Cardiac muscle cell (in vitro differentiated cells and primary cell): ENCODE measurements around the gene FAM168A. TPM values are rescaled to one million over a fixed set of nuclear protein-coding genes. Genes with fewer than 3 reads are reported as not detected.

Source experiments
- DNase-seq, 2 donors: peaks; one replicate each; pipeline versions ENCODE4 v3.0.0 to v3.0.0-alpha.2; 2010 to 2017; ENCODE audit warnings: low read depth in 1 of 2, low spot score in 1 of 2
- H3K27ac ChIP-seq: fragments of 200-600 bp; sonication (generic); 2 replicates; pipeline ENCODE4 v1.5.1; 2016
- H3K27me3 ChIP-seq: fragments of 200-600 bp; sonication (generic); 2 replicates; pipeline ENCODE4 v1.6.0; 2016; ENCODE audit warnings: control low read depth
- H3K36me3 ChIP-seq: fragments of 200-600 bp; sonication (generic); 2 replicates; pipeline ENCODE4 v1.5.1; 2016; ENCODE audit warnings: control low read depth
- H3K4me1 ChIP-seq: fragments of 200-600 bp; sonication (generic); 2 replicates; pipeline ENCODE4 v1.8.1; 2017; ENCODE audit warnings: low read depth, mild to moderate bottlenecking, mixed run types
- H3K4me3 ChIP-seq: fragments of 200-600 bp; sonication (generic); 2 replicates; pipeline ENCODE4 v1.5.1; 2016; ENCODE audit warnings: mild to moderate bottlenecking
- H3K9me3 ChIP-seq: fragments of 200-600 bp; sonication (generic); 2 replicates; pipeline ENCODE4 v1.5.1; 2017; ENCODE audit warnings: low read depth, mild to moderate bottlenecking, control low read depth
- polyA plus RNA-seq: library from polyadenylated mRNA; unstranded; fragments of >200 nt; fragmentation: Nextera tagmentation; extraction: Ambion mirVana; gene quantifications from 2 replicates; pipeline ENCODE4 v1.2.1, GENCODE V29; 2016
- total RNA-seq: library from RNA; depleted of rRNA; stranded (reverse); fragments of >200 nt; gene quantifications from 2 replicates; pipeline ENCODE4 v1.2.3, GENCODE V29; 2016
- TF ChIP-seq, protein P1 (sequence below): IDR thresholded peaks from 2 replicates; pipeline ENCODE4 v1.5.1; 2012; ENCODE audit warnings: low read depth, mild to moderate bottlenecking, low read length

FAM168A gene
- total and polyA plus RNA-seq, 2 experiments from 2014 or later = 9.7 to 32.4 TPM

DNA sequence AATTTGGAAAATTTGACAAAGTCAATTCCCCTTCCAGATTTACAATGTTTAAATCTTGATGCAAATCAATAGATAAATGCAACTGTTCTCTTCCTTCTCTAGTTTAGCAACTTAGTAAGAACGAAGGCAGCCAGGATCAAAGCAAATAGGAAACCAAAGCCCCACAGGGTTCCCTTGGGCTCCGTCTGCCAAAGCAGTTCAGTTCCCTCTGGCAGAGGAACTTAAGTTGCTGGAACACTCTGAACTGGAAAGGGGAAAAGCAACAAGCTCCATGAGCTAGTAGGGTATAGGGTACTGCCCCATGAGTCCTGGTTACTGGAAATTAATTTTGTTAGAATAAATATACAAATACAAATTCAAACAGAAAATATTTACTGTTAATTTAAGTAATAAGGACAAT, 130.4 kb downstream of the FAM168A start:
- H3K27me3 ChIP-seq = no peaks in the 10 kb centered on the region
- no peak for DNase-seq
- no peaks in the 10 kb centered on the region for H3K9me3 ChIP-seq
- TF ChIP-seq, protein P1, sequence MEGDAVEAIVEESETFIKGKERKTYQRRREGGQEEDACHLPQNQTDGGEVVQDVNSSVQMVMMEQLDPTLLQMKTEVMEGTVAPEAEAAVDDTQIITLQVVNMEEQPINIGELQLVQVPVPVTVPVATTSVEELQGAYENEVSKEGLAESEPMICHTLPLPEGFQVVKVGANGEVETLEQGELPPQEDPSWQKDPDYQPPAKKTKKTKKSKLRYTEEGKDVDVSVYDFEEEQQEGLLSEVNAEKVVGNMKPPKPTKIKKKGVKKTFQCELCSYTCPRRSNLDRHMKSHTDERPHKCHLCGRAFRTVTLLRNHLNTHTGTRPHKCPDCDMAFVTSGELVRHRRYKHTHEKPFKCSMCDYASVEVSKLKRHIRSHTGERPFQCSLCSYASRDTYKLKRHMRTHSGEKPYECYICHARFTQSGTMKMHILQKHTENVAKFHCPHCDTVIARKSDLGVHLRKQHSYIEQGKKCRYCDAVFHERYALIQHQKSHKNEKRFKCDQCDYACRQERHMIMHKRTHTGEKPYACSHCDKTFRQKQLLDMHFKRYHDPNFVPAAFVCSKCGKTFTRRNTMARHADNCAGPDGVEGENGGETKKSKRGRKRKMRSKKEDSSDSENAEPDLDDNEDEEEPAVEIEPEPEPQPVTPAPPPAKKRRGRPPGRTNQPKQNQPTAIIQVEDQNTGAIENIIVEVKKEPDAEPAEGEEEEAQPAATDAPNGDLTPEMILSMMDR = no peak
- H3K36me3 ChIP-seq = no peaks in the 10 kb centered on the region
- peaks cover 21% of the 10 kb centered on the region for H3K4me1 ChIP-seq
- H3K27ac ChIP-seq = no peak overlapping the region
- H3K4me3 ChIP-seq = no peak overlapping the region

DNA sequence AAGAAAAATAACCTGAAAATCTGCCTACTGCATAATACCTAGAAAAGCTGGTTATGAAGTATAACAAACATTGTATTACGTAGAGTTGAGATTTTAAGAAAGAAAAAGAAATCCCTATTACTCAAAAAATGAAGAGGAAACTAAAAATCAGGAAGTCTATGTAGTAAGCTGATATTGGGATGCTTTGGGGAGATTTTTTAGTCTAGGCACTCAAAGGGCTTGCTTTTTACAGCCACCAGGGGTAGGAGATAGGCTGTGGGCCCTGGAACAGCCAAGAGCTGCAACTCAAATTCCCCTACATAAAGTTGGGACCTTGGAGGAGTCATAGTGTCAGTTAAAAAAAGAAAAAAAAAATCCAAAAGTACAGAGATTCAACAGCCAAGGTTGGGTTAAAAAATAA, 131.3 kb downstream of the FAM168A start:
- TF ChIP-seq, protein P1 = peak; percentile 12
- no peaks in the 10 kb centered on the region for H3K9me3 ChIP-seq
- H3K27me3 ChIP-seq = no peaks in the 10 kb centered on the region
- no peak for DNase-seq
- H3K27ac ChIP-seq = no peak overlapping the region
- no peaks in the 10 kb centered on the region for H3K36me3 ChIP-seq
- H3K4me3 ChIP-seq = no peak overlapping the region
- peaks cover 21% of the 10 kb centered on the region for H3K4me1 ChIP-seq

DNA sequence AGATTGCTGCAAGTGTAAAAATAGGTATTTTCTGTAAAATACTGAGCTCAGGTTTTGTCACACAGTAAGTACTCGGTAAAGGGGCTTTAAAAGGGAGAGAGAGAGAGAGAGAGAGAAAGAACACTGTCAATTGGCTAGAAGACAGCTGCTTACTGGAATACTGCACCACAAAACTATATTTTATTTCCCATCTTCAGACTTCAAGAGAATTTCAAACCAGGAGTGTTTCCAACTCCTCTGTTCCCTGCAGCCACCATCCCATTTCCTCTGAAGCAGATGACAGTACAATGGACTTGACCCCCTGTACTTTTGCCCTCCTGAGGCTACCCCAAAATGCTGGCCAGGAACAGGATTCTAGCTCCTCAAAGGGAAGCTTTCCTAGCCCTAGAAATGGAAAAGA, 132.0 kb downstream of the FAM168A start:
- H3K4me1 ChIP-seq = peaks cover 21% of the 10 kb centered on the region
- no peaks in the 10 kb centered on the region for H3K27me3 ChIP-seq
- H3K4me3 ChIP-seq = no peak overlapping the region
- H3K36me3 ChIP-seq = no peaks in the 10 kb centered on the region
- no peaks in the 10 kb centered on the region for H3K9me3 ChIP-seq
- peak overlapping the region; percentile 37 for H3K27ac ChIP-seq
- TF ChIP-seq, protein P1 = no peak
- no peak for DNase-seq

DNA sequence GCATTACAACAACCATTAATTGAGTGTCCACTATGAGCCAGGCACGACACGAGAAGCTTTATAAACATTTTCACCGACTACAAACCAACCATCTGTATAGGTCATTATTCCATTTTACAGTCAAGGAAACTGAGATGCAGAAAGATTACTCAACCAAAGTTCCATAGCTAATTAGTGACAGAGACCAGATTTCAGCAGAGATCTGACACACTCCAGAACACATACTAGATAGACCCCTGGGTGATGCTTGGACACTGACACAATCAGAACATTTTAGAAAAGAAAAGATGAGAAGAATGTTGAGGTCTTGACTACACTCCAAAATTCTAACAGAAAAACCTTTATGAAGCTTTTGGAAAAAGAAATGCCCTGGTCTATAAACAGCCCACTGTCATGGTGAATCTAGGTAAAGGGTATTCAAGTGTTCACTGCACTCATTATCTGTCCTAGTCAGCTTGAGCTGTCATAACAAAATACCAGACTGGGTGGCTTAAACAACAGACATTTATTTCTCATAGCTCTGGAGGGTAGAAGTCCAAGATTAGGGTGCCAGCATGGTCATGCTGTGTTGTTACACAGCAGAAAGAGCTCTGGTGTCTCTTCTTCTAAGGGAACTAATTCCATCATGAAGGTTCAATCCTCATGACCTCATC, 132.8 kb downstream of the FAM168A start:
- peak in 1 of 2 donors; percentile 37 for DNase-seq

DNA sequence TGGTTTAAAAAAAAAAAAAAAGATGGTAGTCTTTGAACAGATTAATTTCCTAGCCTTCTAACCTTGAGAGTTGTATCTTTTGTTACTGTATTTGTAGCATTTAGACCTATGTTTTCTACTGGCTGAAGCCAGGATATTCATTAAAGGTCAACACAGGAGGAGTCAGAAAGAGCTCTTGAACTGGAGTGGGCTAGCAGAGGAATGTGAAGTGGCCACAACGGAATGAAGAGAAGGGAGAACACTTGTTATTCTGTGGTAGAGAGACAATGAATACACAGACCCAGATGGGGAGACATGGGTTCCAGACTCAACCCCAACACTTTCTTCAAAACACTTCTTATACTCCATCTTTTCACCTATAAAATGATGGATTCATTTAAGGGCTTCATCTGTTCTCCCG, 133.6 kb downstream of the FAM168A start:
- Histone ChIP-seq H3K4me1 (peaks cover 21% of the 10 kb centered on the region), H3K9me3 (no peaks in the 10 kb centered on the region), H3K27me3 (no peaks in the 10 kb centered on the region), H3K27ac (peak overlapping the region; percentile 3), H3K36me3 (no peaks in the 10 kb centered on the region), H3K4me3 (no peak overlapping the region)
- peak; percentile 11 to 79 for DNase-seq
- TF ChIP-seq, protein P1 = no peak

More for the DNA sequence above, 132.8 kb downstream of the FAM168A start:
- Histone ChIP-seq H3K9me3 (no peaks in the 10 kb centered on the region), H3K4me1 (peaks cover 21% of the 10 kb centered on the region), H3K4me3 (no peak overlapping the region), H3K27me3 (no peaks in the 10 kb centered on the region), H3K27ac (peak overlapping the region; percentile 37), H3K36me3 (no peaks in the 10 kb centered on the region)
- TF ChIP-seq, protein P1 = no peak

DNA sequence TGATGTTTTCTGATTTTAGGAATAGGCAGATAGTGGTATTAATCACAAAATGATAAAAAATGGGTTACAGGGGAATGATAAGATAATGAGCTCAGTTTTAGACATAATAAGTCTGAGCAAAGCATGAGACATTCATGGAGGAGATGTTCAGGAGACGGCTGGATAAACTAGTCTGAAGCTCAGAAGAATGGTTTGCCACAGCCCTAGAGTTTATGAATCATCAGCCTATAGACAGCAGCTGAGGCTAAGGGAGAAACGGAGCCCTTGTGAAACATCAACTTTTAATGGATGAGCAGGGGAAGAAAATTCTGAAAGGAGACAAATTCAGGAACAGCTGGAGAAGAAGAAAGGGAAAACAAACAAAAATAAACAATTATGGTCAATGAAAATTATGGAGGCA, 134.6 kb downstream of the FAM168A start:
- TF ChIP-seq, protein P1 = no peak
- Histone ChIP-seq H3K9me3 (no peaks in the 10 kb centered on the region), H3K4me3 (no peak overlapping the region), H3K4me1 (peaks cover 21% of the 10 kb centered on the region), H3K36me3 (no peaks in the 10 kb centered on the region), H3K27ac (no peak overlapping the region), H3K27me3 (no peaks in the 10 kb centered on the region)
- peak in 1 of 2 donors; percentile 63 for DNase-seq
